Activated CD4-positive, alpha-beta T cell treated with anti-CD3 and anti-CD28 coated beads, Interleukin-2, amount 10 ng/mL, durations not matched to agents 24 days and 14 days (primary cell): ENCODE measurements around the gene LILRA5. TPM values are rescaled to one million over a fixed set of nuclear protein-coding genes. Genes with fewer than 3 reads are reported as not detected.
"Not testable (repeated sequence)": the region's sequence is repeated elsewhere in the genome, so short reads cannot be mapped to it uniquely, and the experiment has no call there.

Experiments
- DNase-seq: peaks from one replicate; pipeline ENCODE4 v3.0.0; 2022
- H3K27ac Mint-ChIP-seq: one replicate; pipeline ENCODE4 v1.8.0; 2022; ENCODE audit warnings: mild to moderate bottlenecking, mixed read lengths
- H3K27me3 Mint-ChIP-seq: one replicate; pipeline ENCODE4 v1.8.0; 2022; ENCODE audit warnings: mixed read lengths
- H3K36me3 Mint-ChIP-seq: one replicate; pipeline ENCODE4 v1.8.0; 2022; ENCODE audit warnings: low read depth, mild to moderate bottlenecking, mixed read lengths
- H3K4me1 Mint-ChIP-seq: one replicate; pipeline ENCODE4 v1.8.0; 2021; ENCODE audit warnings: mixed read lengths
- H3K4me3 Mint-ChIP-seq: one replicate; pipeline ENCODE4 v1.8.0; 2022; ENCODE audit warnings: mild to moderate bottlenecking, moderate library complexity, mixed read lengths
- H3K9me3 Mint-ChIP-seq: one replicate; pipeline ENCODE4 v1.8.0; 2021; ENCODE audit warnings: mixed read lengths
- intact Hi-C: fragments of 100-400 bp; cut with micrococcal nuclease; formaldehyde crosslinking; loops from one replicate; pipeline ENCODE4 v1.15.1; 2023
- total RNA-seq: library from RNA; stranded (reverse); gene quantifications from 2 replicates; pipeline ENCODE4 v1.2.3, GENCODE V29; 2022

Gene LILRA5
- total RNA-seq, 1 donor from 2014 or later: not detected

GRCh38 chr19:54281007-54281728 is 31.8 kb downstream of the LILRA5 start, which contains the start of gene LILRB2:
Gene LILRB2 (minus strand): TSS chr19:54281110. CDS start chr19:54280496, 614 bp downstream.
- H3K36me3 Mint-ChIP-seq: no peaks in the 10 kb centered on the region
- intact Hi-C loops: no loop called here
- peaks cover 28% of the 10 kb centered on the region for H3K27me3 Mint-ChIP-seq
- no peak within 1 kb of the TSS for H3K4me3 Mint-ChIP-seq
- H3K4me1 Mint-ChIP-seq: peaks cover 3% of the 10 kb centered on the region
- no peak for DNase-seq
- H3K9me3 Mint-ChIP-seq: no peaks in the 10 kb centered on the region
- H3K27ac Mint-ChIP-seq: no peak within 1 kb of the TSS

DNA sequence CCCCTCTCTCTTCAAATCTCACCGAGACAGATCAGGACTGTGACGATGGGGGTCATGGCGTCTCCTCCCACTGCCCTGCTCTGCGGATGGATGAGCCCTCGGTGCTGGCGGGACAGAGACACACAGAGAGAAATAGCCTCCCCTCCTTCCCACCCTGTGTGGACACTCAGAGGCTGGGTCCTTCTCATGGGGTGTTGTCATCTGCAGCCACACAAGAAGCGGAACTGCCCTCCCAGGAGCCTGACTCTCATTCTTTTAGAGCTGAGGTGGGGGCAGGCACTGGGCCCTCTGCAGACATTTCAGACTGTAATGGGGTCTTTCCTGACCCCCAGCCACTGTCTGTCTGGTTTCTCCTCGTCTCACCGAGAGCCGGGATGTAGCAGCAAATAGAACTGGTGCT is 32.5 kb downstream of the LILRA5 start:
- H3K27me3 Mint-ChIP-seq: peaks cover 28% of the 10 kb centered on the region

DNA sequence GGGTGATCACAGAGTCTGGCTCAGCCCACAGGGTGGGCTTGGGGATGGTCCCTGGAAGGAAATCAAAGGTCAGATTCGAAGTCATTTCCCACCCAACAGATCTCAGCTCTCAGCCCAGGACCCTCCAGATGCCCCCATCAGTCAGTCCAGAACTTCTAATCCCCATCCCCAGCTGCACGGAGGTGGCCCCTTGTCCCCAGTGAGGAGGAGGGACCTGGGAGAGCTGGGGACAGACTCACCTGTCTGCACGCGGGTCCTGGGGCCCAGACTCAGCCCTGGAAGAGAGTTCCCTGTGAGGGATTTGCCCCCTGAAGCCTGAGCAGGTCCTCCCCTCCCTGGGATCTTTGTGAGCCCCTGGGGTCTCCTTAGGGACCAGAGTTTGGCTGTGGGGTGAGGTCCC is 32.9 kb downstream of the LILRA5 start:
- H3K9me3 Mint-ChIP-seq, H3K27ac Mint-ChIP-seq, H3K36me3 Mint-ChIP-seq, DNase-seq, intact Hi-C loops, H3K4me3 Mint-ChIP-seq, H3K4me1 Mint-ChIP-seq: not testable (repeated sequence)
- H3K27me3 Mint-ChIP-seq: peaks cover 28% of the 10 kb centered on the region

More for the DNA sequence above, 32.5 kb downstream of the LILRA5 start:
- intact Hi-C loops, H3K4me1 Mint-ChIP-seq, H3K9me3 Mint-ChIP-seq, H3K36me3 Mint-ChIP-seq, H3K4me3 Mint-ChIP-seq, H3K27ac Mint-ChIP-seq, DNase-seq: not testable (repeated sequence)

DNA sequence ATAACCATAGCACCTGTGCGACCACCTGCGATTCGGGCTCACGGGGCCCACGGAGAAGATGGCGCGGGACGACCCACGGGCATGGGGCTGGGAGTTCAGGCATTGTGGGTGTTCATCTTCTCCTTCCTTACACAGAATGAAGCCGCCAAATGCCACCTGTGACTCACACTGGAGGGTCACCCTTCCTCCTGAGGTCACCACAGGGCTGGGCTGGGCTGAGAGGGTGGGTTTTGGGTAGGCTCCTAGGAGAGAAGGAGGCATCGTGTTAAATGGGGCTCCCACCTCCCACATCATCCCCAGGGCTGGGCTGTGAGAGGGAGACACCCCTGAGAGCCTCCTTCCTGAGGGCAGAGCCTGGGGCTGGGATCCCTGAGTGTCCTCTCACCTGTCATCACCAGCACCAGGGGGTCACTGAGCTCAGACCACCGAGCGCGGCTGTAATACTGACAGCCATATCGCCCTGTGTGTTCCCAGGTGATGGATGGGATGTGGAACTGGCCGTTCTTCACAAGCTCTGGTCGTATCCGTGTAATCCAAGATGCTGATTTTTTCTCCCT is 33.5 kb downstream of the LILRA5 start:
- Mint-ChIP-seq H3K27ac (no peak overlapping the region), H3K4me1 (peaks cover 3% of the 10 kb centered on the region), H3K9me3 (no peaks in the 10 kb centered on the region), H3K4me3 (no peak overlapping the region), H3K36me3 (no peaks in the 10 kb centered on the region), H3K27me3 (peaks cover 24% of the 10 kb centered on the region)
- intact Hi-C loops: no loop called here
- no peak for DNase-seq

DNA sequence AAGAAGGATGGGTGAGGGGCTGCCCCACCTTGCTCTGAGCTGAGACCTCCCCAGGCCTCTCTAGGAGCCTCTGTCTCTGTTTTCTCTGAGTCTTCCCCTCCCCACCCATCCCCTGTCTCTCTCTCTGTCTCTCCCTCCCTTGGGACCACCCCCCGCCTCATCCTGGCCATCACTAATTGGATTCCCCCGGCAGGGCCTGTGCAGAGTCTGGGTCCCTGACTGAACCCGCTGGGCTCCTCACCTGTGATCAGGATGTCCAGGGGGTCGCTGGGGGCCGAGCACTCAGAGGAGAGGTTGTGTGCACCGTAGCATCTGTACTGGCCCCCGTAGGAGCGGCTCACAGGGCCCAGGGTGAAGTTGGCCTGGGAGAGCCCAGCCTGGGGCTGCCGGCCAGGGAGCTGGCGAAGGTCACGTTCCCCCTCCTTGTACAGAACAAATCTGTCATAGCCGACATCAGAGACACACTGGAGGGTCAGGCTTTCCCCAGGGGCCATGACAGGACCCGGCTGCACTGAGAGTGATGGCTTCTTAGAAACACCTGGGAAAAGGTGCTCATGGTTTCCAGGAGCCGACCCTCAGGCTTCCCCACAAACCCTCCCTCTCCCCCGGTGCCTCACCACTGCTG is 34.3 kb downstream of the LILRA5 start:
- H3K4me1 Mint-ChIP-seq, H3K9me3 Mint-ChIP-seq, intact Hi-C loops, H3K4me3 Mint-ChIP-seq, H3K27ac Mint-ChIP-seq, DNase-seq, H3K36me3 Mint-ChIP-seq: not testable (repeated sequence)
- peaks cover 21% of the 10 kb centered on the region for H3K27me3 Mint-ChIP-seq

GRCh38 chr19:54278056-54278455 is 34.9 kb downstream of the LILRA5 start:
- H3K9me3 Mint-ChIP-seq, H3K4me3 Mint-ChIP-seq, DNase-seq, H3K4me1 Mint-ChIP-seq, H3K36me3 Mint-ChIP-seq, intact Hi-C loops, H3K27ac Mint-ChIP-seq: not testable (repeated sequence)
- H3K27me3 Mint-ChIP-seq: peaks cover 21% of the 10 kb centered on the region

DNA sequence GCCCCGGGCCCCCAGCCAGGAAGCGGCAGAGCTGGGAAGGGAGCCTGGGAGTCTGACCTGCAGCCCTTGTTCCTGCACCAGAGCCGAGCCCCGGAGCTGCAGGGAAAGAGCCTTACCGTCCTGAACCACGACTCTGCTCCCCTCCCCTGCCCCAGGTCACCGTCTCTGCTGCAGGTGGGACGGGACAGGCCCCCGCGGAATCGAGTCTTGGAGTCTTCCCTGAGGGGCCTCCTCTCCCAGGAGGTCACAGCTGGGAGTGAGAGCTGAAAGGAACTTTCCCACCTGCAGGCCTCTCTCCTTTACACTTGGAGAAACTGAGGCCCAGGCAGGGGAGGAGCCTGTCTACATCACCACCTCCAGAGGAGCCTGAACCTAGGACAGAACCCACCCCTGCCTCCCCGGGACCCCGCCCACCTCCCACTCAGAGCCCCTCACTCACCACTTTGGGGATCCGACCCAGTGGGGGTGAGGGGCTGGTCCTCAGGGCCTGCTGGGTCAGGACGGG is 35.8 kb downstream of the LILRA5 start:
- H3K36me3 Mint-ChIP-seq, intact Hi-C loops: not testable (repeated sequence)
- H3K27me3 Mint-ChIP-seq: peaks cover 19% of the 10 kb centered on the region

DNA sequence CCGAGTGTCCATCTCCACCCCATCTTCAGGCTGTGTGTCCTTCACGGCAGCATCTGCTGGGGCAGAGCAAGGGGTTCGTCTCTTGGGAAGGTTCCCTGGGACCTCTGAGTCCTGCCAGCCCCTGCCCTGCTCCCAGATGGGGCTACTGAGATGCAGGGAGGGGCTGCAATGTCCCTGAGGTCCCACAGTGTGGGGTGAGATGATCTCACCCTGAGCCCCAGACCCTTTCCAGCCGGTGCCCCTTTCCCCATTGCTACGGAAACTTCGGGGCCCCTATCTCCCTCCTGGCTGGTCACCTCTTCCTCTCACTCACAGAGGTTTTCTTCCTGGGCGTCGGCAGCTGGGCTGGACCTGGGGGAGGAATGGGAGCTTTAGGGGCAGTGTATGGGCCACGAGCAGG is 37.0 kb downstream of the LILRA5 start:
- no peak overlapping the region for H3K4me3 Mint-ChIP-seq
- H3K27ac Mint-ChIP-seq: no peak overlapping the region
- H3K9me3 Mint-ChIP-seq: no peaks in the 10 kb centered on the region
- H3K27me3 Mint-ChIP-seq: peaks cover 11% of the 10 kb centered on the region
- no peak for DNase-seq
- no peaks in the 10 kb centered on the region for H3K4me1 Mint-ChIP-seq
- H3K36me3 Mint-ChIP-seq: no peaks in the 10 kb centered on the region
- intact Hi-C loops: no loop called here

More for the DNA sequence above, 35.8 kb downstream of the LILRA5 start:
- DNase-seq, H3K27ac Mint-ChIP-seq, H3K4me1 Mint-ChIP-seq, H3K9me3 Mint-ChIP-seq, H3K4me3 Mint-ChIP-seq: not testable (repeated sequence)

DNA sequence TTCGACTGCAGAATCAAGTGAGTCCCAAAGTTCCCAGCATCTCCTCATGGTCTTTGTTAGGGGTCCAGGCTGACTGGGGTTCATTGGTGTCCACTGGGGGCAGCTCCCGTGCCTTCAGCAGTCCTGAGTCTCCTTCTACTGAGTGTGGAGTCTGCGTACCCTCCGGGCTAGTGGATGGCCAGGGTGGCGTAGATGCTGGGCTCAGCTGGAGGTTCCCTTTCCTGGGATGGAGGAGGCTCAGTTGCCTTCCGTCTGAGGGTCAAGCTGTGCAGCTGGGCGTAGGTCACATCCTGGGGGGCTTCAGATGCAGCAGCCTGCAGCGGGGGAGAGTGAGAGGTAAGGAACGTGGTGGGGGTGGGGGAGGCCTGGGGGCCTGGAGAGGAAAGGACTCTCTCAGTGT is 38.5 kb downstream of the LILRA5 start:
- H3K36me3 Mint-ChIP-seq, intact Hi-C loops, H3K4me1 Mint-ChIP-seq, H3K27ac Mint-ChIP-seq, DNase-seq, H3K9me3 Mint-ChIP-seq, H3K4me3 Mint-ChIP-seq: not testable (repeated sequence)
- peaks cover 10% of the 10 kb centered on the region for H3K27me3 Mint-ChIP-seq

DNA sequence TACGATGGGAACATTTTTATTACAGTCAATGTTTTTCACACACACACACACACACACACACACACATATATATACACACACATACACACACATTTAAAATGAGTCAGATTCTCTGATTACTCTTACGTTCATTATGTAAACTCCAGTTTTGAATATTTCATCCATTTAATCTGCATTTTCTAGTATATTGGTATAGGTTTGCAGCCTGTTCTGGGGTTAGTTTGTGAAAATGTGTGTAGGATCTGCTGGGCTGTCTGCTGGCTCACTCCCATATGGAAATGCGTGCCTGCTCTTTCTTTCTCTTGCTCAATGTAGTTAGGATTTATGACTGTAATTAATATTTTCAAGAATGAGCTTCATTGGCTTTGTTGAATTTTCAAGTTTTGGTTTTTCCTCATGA is 39.1 kb downstream of the LILRA5 start:
- Mint-ChIP-seq H3K4me1 (no peaks in the 10 kb centered on the region), H3K4me3 (no peak overlapping the region), H3K27me3 (peaks cover 12% of the 10 kb centered on the region), H3K9me3 (no peaks in the 10 kb centered on the region), H3K36me3 (no peaks in the 10 kb centered on the region), H3K27ac (no peak overlapping the region)
- DNase-seq: no peak
- intact Hi-C loops: no loop called here

DNA sequence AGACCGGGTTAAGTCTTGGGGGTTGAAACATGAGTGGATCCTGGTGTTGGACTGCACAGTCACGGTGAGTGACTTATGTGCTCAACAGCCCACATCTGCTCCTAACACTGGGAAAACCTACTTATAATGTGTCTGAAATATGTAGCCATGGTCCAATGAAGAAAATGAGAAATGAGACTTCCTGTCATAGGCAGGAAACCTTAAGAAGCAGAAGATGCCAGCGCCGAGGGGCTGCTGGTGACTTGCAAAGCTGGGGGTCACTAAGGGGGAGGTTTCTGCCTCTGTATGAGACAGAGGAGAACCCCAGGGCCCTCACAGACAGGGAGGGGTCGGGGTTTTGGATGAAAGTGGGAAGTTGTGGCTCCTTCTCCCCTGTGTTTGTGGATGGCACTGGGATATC is 40.8 kb downstream of the LILRA5 start:
- H3K36me3 Mint-ChIP-seq, H3K4me1 Mint-ChIP-seq, H3K27ac Mint-ChIP-seq, intact Hi-C loops, H3K4me3 Mint-ChIP-seq, H3K9me3 Mint-ChIP-seq, DNase-seq: not testable (repeated sequence)
- H3K27me3 Mint-ChIP-seq: peaks cover 24% of the 10 kb centered on the region

DNA sequence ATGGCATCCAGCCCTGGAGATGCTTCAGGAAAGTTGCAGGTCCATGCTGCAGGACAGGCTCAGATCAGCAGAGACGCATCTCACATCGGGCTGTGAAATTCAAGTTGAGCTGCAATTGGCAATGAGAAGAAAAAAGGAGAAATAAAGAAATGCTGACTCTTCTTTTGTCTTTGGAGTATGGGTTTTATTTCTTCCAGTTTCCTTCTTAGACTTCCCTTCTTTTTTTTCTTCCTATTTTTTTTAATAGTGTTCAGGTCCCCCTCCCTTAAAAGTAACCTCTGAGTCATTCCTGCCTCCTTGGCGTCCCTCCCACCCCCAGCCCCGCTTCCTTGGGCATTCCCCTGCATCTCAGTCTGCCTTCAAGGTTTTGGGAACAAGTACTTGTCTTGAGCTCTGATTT is 41.4 kb downstream of the LILRA5 start:
- DNase-seq, H3K4me3 Mint-ChIP-seq, intact Hi-C loops, H3K9me3 Mint-ChIP-seq, H3K27ac Mint-ChIP-seq, H3K4me1 Mint-ChIP-seq, H3K36me3 Mint-ChIP-seq: not testable (repeated sequence)
- peaks cover 26% of the 10 kb centered on the region for H3K27me3 Mint-ChIP-seq

DNA sequence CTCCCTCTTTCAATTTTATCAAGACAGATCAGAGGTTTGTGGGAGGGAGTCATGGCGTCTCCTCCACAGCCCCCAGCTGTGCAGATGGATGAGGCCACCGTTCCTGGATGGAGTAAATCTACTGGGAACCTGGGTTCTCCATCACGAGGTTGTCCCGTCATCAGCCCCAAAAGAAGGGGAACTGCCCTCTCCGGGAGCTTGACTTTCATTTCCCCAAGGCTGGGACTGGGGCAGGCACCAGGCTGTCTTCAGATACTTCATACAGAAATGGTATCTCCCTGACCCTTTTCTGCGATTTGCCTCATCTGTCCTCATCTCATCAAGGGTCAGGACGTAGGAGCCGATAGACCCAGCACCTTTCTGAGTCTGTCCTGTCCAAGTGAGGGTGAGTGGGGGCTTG is 41.9 kb downstream of the LILRA5 start:
- Mint-ChIP-seq H3K36me3 (no peaks in the 10 kb centered on the region), H3K27ac (no peak overlapping the region), H3K9me3 (no peaks in the 10 kb centered on the region), H3K27me3 (peaks cover 26% of the 10 kb centered on the region), H3K4me1 (no peaks in the 10 kb centered on the region), H3K4me3 (no peak overlapping the region)
- DNase-seq: no peak
- intact Hi-C loops: no loop called here

- intact Hi-C loops: no loop called here
- Mint-ChIP-seq H3K4me1 (no peaks in the 10 kb centered on the region), H3K27me3 (peaks cover 27% of the 10 kb centered on the region), H3K27ac (no peak overlapping the region), H3K36me3 (no peaks in the 10 kb centered on the region), H3K9me3 (no peaks in the 10 kb centered on the region), H3K4me3 (no peak overlapping the region)
- DNase-seq: no peak
Observed at GRCh38 chr19:54268936-54269335, 44.0 kb downstream of the LILRA5 start.
